22Rv1 (cell line): Measurements from ENCODE around the gene FGGY.
"Not testable (repeated sequence)": the region's sequence is repeated elsewhere in the genome, so short reads cannot be mapped to it uniquely, and the experiment has no call there.

Experiments used
- H3K27ac ChIP-seq: fragments of 450-650 bp; 2 replicates; pipeline ENCODE4 v1.5.1; 2017
- CTCF ChIP-seq: fragments of 450-650 bp; IDR thresholded peaks from 2 replicates; pipeline ENCODE4 v1.5.1; 2017; ENCODE audit warnings: mild to moderate bottlenecking
- ZFX ChIP-seq: fragments of 450-650 bp; IDR thresholded peaks from 2 replicates; pipeline ENCODE4 v1.6.1; 2017; ENCODE audit warnings: antibody characterized with exemption, borderline replicate concordance

Gene FGGY

GRCh38 chr1:59554011-59554663 lies 257.2 kb downstream of the FGGY start:
- TF ChIP-seq ZFX (no peak), CTCF (no peak)
- H3K27ac ChIP-seq = no peak overlapping the region

- TF ChIP-seq ZFX = no peak
- no peak for TF ChIP-seq CTCF
- no peak overlapping the region for H3K27ac ChIP-seq
Observed at GRCh38 chr1:59554752-59555151, 257.9 kb downstream of the FGGY start.

- H3K27ac ChIP-seq = no peak overlapping the region
- TF ChIP-seq CTCF (no peak), ZFX (no peak)
Observed at GRCh38 chr1:59556398-59556797, 259.5 kb downstream of the FGGY start.

GRCh38 chr1:59556802-59557548 lies 260.1 kb downstream of the FGGY start:
- H3K27ac ChIP-seq = no peak overlapping the region
- TF ChIP-seq CTCF (no peak), ZFX (no peak)

GRCh38 chr1:59557549-59557885 lies 260.6 kb downstream of the FGGY start:
- no peak for TF ChIP-seq CTCF
- TF ChIP-seq ZFX = no peak
- H3K27ac ChIP-seq = no peak overlapping the region

GRCh38 chr1:59558580-59558979 lies 261.7 kb downstream of the FGGY start:
- H3K27ac ChIP-seq = not testable (repeated sequence)

GRCh38 chr1:59560807-59561450 lies 264.0 kb downstream of the FGGY start:
- H3K27ac ChIP-seq = no peak overlapping the region
- TF ChIP-seq ZFX (no peak), CTCF (no peak)
